Liver (tissue), 9 donors: ENCODE measurements around the gene PNMA6E. TPM values are rescaled to one million over a fixed set of nuclear protein-coding genes. Genes with fewer than 3 reads are reported as not detected.

ENCODE experiments used
- DNase-seq: peaks from one replicate; pipeline ENCODE4 v3.0.0-alpha.2; 2017; ENCODE audit warnings: low spot score
- H3K27ac ChIP-seq, 2 donors: one replicate each; pipeline ENCODE4 v1.7.0; 2013; ENCODE audit warnings: inconsistent platforms in 2 of 2, low read length in 2 of 2, control low read depth in 1 of 2, low read depth in 1 of 2, mild to moderate bottlenecking in 1 of 2
- H3K27me3 ChIP-seq, 4 donors: one replicate each; pipeline versions ENCODE4 v1.6.1 to v1.7.0; 2013; ENCODE audit warnings: low read length in 3 of 4, inconsistent platforms in 1 of 4, mild to moderate bottlenecking in 1 of 4, moderate library complexity in 1 of 4; ENCODE audit not compliant: control insufficient read depth in 4 of 4, insufficient read depth in 4 of 4
- H3K36me3 ChIP-seq, 4 donors: one replicate each; pipeline versions ENCODE4 v1.6.1 to v1.7.0; 2013; ENCODE audit warnings: low read length in 3 of 4, mild to moderate bottlenecking in 3 of 4, low read depth in 1 of 4, moderate library complexity in 1 of 4; ENCODE audit not compliant: control insufficient read depth in 4 of 4, insufficient read depth in 3 of 4
- H3K4me1 ChIP-seq, 4 donors: one replicate each; pipeline versions ENCODE4 v1.6.1 to v1.7.0; 2013; ENCODE audit warnings: low read length in 3 of 4, mild to moderate bottlenecking in 3 of 4, moderate library complexity in 1 of 4; ENCODE audit not compliant: control insufficient read depth in 4 of 4, insufficient read depth in 4 of 4
- H3K4me3 ChIP-seq, 3 donors: one replicate each; pipeline versions ENCODE4 v1.6.1 to v1.7.0; 2013; ENCODE audit warnings: low read length in 3 of 3, control low read depth in 1 of 3, low read depth in 1 of 3, mild to moderate bottlenecking in 1 of 3
- H3K9ac ChIP-seq, 2 donors: one replicate each; pipeline ENCODE4 v1.7.0; 2013; ENCODE audit warnings: low read length in 2 of 2, mild to moderate bottlenecking in 2 of 2, moderate library complexity in 2 of 2, control low read depth in 1 of 2, low read depth in 1 of 2
- H3K9me3 ChIP-seq, 4 donors: one replicate each; pipeline versions ENCODE4 v1.6.1 to v1.7.0; 2013; ENCODE audit warnings: low read length in 3 of 4; ENCODE audit not compliant: control insufficient read depth in 4 of 4
- EGR1 ChIP-seq, 2 donors: IDR thresholded peaks; 2 replicates each; pipeline ENCODE4 v1.6.1; 2016 to 2018; ENCODE audit warnings: antibody characterized with exemption in 2 of 2, low read depth in 2 of 2
- FOXA1 ChIP-seq: IDR thresholded peaks from 2 replicates; pipeline ENCODE4 v1.6.1; 2016; ENCODE audit warnings: antibody characterized with exemption
- FOXA2 ChIP-seq: IDR thresholded peaks from 2 replicates; pipeline ENCODE4 v1.6.1; 2016; ENCODE audit warnings: antibody characterized with exemption
- GABPA ChIP-seq, 2 donors: IDR thresholded peaks in 1 of 2; conservative IDR thresholded peaks in 1 of 2; 2 replicates each; pipeline ENCODE4 v1.6.1; 2016; ENCODE audit warnings: antibody characterized with exemption in 2 of 2, mild to moderate bottlenecking in 1 of 2, moderate library complexity in 1 of 2
- HNF4A ChIP-seq, 2 donors: conservative IDR thresholded peaks; 2 replicates each; pipeline ENCODE4 v1.6.1; 2016; ENCODE audit warnings: antibody characterized with exemption in 2 of 2, mild to moderate bottlenecking in 2 of 2
- HNF4G ChIP-seq: IDR thresholded peaks from 2 replicates; pipeline ENCODE4 v1.6.1; 2016; ENCODE audit warnings: antibody characterized with exemption
- JUND ChIP-seq, 2 donors: IDR thresholded peaks; 2 replicates each; pipeline ENCODE4 v1.6.1; 2016; ENCODE audit warnings: antibody characterized with exemption in 2 of 2
- NR2F2 ChIP-seq: IDR thresholded peaks from 2 replicates; pipeline ENCODE4 v1.6.1; 2016; ENCODE audit warnings: antibody characterized with exemption
- RAD21 ChIP-seq, 2 donors: IDR thresholded peaks; 2 replicates each; pipeline ENCODE4 v1.6.1; 2016; ENCODE audit warnings: antibody characterized with exemption in 2 of 2, mild to moderate bottlenecking in 2 of 2
- RXRA ChIP-seq, 2 donors: IDR thresholded peaks; 2 replicates each; pipeline ENCODE4 v1.6.1; 2017 to 2018; ENCODE audit warnings: antibody characterized with exemption in 2 of 2, mild to moderate bottlenecking in 1 of 2
- SP1 ChIP-seq: IDR thresholded peaks from 2 replicates; pipeline ENCODE4 v1.6.1; 2018; ENCODE audit warnings: antibody characterized with exemption, mild to moderate bottlenecking
- TAF1 ChIP-seq: conservative IDR thresholded peaks from 2 replicates; pipeline ENCODE4 v1.6.1; 2016; ENCODE audit warnings: antibody characterized with exemption, mild to moderate bottlenecking
- YY1 ChIP-seq: IDR thresholded peaks from 2 replicates; pipeline ENCODE4 v1.6.1; 2016; ENCODE audit warnings: antibody characterized with exemption, mild to moderate bottlenecking
- WGBS: extraction: QIAGEN DNeasy Blood & Tissue Kit; methylation state at CpG from one replicate; pipeline ENCODE4 v1.1.7; 2013; 5-methylcytosine and 5-hydroxymethylcytosine counted together
- polyA plus RNA-seq, 2 donors: library from polyadenylated mRNA; stranded (reverse) in 1 of 2; unstranded in 1 of 2; fragments of 200-250 nt in 1 of 2; fragments of >200 nt in 1 of 2; fragmentation: Nextera tagmentation in 1 of 2; extraction: Ambion mirVana in 1 of 2; gene quantifications; one replicate each; pipeline versions ENCODE4 v1.2.1 to v1.2.3, GENCODE V29; 2013 to 2015
- total RNA-seq, 2 donors: library from RNA; depleted of rRNA; stranded (reverse); fragments of >200 nt; gene quantifications; one replicate each; pipeline ENCODE4 v1.2.3, GENCODE V29; 2014
- TF ChIP-seq, protein P1 (sequence below): IDR thresholded peaks from 2 replicates; pipeline ENCODE4 v1.6.1; 2016; ENCODE audit warnings: antibody characterized with exemption
- TF ChIP-seq, protein P2 (sequence below): IDR thresholded peaks from 2 replicates; pipeline ENCODE4 v1.6.1; 2016; ENCODE audit warnings: antibody characterized with exemption
- TF ChIP-seq, protein P3 (sequence below): IDR thresholded peaks from 2 replicates; pipeline ENCODE4 v1.6.1; 2016; ENCODE audit warnings: antibody characterized with exemption, mild to moderate bottlenecking
- TF ChIP-seq, protein P4 (sequence below): IDR thresholded peaks from 2 replicates; pipeline ENCODE4 v1.6.1; 2016; ENCODE audit warnings: antibody characterized with exemption
- TF ChIP-seq, protein P5 (sequence below): fragments of 150-350 bp; IDR thresholded peaks from 2 replicates; pipeline ENCODE4 v1.5.1; 2017; ENCODE audit warnings: improper control_type of control experiment, low read depth, low read length; ENCODE audit not compliant: missing input control
- donor health status: healthy.
- donor health status: healthy.
- donor health status: healthy.
- donor health status: healthy.
- donor health status: healthy.

PNMA6E gene
- total and polyA plus RNA-seq, 4 donors = not detected

DNA sequence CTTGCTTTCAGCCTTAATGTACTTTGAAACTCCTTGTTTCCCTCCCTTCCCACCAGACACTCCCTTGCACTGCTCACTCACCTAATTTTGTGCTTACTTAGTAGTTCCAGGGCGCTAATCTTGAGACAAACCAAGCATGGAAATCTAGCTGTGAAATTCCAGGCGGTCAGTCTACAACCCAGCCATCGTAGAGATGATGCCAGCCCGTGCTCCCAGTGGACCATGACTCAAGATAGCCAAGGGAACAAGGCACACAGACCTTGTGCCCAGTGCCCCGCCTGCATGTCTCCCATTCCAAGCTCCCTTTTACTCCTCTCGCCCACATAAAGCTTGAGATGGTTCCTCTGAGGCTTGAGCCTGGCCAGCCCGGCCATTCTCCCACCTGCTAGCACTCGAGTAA lies 33.7 kb upstream of the PNMA6E start:
- Histone ChIP-seq H3K36me3 (no peaks in the 10 kb centered on the region), H3K4me3 (no peak overlapping the region), H3K27ac (no peak overlapping the region), H3K9me3 (peaks cover 0 to 6% (median 1%) of the 10 kb centered on the region in 4 donors), H3K27me3 (peaks cover 0 to 8% (median 0%) of the 10 kb centered on the region in 4 donors), H3K9ac (no peak overlapping the region), H3K4me1 (no peaks in the 10 kb centered on the region)
- 95% methylated on average over 8 of the region's 8 CpGs for WGBS
- TF ChIP-seq, protein P1, sequence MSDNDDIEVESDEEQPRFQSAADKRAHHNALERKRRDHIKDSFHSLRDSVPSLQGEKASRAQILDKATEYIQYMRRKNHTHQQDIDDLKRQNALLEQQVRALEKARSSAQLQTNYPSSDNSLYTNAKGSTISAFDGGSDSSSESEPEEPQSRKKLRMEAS = no peak
- TF ChIP-seq TAF1 (no peak), EGR1 (IDR thresholded peaks at IDR 0.05; ENCODE audit: low read depth in 2 of 2) (no peak), NR2F2 (no peak), RAD21 (IDR thresholded peaks at IDR 0.05) (no peak), FOXA1 (no peak), GABPA (IDR thresholded peaks at IDR 0.05 in 1 of 2, conservative IDR thresholded peaks at IDR 0.05 in 1 of 2) (no peak), HNF4A (conservative IDR thresholded peaks at IDR 0.05) (no peak), RXRA (IDR thresholded peaks at IDR 0.05) (no peak), SP1 (no peak), YY1 (no peak), JUND (IDR thresholded peaks at IDR 0.05) (no peak), FOXA2 (no peak), HNF4G (no peak)
- TF ChIP-seq, protein P2, sequence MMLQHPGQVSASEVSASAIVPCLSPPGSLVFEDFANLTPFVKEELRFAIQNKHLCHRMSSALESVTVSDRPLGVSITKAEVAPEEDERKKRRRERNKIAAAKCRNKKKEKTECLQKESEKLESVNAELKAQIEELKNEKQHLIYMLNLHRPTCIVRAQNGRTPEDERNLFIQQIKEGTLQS = no peak
- TF ChIP-seq, protein P3, sequence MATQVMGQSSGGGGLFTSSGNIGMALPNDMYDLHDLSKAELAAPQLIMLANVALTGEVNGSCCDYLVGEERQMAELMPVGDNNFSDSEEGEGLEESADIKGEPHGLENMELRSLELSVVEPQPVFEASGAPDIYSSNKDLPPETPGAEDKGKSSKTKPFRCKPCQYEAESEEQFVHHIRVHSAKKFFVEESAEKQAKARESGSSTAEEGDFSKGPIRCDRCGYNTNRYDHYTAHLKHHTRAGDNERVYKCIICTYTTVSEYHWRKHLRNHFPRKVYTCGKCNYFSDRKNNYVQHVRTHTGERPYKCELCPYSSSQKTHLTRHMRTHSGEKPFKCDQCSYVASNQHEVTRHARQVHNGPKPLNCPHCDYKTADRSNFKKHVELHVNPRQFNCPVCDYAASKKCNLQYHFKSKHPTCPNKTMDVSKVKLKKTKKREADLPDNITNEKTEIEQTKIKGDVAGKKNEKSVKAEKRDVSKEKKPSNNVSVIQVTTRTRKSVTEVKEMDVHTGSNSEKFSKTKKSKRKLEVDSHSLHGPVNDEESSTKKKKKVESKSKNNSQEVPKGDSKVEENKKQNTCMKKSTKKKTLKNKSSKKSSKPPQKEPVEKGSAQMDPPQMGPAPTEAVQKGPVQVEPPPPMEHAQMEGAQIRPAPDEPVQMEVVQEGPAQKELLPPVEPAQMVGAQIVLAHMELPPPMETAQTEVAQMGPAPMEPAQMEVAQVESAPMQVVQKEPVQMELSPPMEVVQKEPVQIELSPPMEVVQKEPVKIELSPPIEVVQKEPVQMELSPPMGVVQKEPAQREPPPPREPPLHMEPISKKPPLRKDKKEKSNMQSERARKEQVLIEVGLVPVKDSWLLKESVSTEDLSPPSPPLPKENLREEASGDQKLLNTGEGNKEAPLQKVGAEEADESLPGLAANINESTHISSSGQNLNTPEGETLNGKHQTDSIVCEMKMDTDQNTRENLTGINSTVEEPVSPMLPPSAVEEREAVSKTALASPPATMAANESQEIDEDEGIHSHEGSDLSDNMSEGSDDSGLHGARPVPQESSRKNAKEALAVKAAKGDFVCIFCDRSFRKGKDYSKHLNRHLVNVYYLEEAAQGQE = no peak
- TF ChIP-seq, protein P4, sequence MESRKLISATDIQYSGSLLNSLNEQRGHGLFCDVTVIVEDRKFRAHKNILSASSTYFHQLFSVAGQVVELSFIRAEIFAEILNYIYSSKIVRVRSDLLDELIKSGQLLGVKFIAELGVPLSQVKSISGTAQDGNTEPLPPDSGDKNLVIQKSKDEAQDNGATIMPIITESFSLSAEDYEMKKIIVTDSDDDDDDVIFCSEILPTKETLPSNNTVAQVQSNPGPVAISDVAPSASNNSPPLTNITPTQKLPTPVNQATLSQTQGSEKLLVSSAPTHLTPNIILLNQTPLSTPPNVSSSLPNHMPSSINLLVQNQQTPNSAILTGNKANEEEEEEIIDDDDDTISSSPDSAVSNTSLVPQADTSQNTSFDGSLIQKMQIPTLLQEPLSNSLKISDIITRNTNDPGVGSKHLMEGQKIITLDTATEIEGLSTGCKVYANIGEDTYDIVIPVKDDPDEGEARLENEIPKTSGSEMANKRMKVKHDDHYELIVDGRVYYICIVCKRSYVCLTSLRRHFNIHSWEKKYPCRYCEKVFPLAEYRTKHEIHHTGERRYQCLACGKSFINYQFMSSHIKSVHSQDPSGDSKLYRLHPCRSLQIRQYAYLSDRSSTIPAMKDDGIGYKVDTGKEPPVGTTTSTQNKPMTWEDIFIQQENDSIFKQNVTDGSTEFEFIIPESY = no peak
- TF ChIP-seq, protein P5, sequence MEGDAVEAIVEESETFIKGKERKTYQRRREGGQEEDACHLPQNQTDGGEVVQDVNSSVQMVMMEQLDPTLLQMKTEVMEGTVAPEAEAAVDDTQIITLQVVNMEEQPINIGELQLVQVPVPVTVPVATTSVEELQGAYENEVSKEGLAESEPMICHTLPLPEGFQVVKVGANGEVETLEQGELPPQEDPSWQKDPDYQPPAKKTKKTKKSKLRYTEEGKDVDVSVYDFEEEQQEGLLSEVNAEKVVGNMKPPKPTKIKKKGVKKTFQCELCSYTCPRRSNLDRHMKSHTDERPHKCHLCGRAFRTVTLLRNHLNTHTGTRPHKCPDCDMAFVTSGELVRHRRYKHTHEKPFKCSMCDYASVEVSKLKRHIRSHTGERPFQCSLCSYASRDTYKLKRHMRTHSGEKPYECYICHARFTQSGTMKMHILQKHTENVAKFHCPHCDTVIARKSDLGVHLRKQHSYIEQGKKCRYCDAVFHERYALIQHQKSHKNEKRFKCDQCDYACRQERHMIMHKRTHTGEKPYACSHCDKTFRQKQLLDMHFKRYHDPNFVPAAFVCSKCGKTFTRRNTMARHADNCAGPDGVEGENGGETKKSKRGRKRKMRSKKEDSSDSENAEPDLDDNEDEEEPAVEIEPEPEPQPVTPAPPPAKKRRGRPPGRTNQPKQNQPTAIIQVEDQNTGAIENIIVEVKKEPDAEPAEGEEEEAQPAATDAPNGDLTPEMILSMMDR = no peak
- DNase-seq = no peak
